HG02884 (cell line): Measurements from ENCODE around the gene CAPN5.
"Not testable (repeated sequence)": the region's sequence is repeated elsewhere in the genome, so short reads cannot be mapped to it uniquely, and the experiment has no call there.

Source experiments
- ATAC-seq: cut with Tn5 transposase; IDR thresholded peaks from one replicate; pipeline ENCODE4 v1.9.1; 2021; ENCODE audit warnings: mild to moderate bottlenecking, moderate library complexity; ENCODE audit not compliant: unreplicated experiment

Gene CAPN5

DNA sequence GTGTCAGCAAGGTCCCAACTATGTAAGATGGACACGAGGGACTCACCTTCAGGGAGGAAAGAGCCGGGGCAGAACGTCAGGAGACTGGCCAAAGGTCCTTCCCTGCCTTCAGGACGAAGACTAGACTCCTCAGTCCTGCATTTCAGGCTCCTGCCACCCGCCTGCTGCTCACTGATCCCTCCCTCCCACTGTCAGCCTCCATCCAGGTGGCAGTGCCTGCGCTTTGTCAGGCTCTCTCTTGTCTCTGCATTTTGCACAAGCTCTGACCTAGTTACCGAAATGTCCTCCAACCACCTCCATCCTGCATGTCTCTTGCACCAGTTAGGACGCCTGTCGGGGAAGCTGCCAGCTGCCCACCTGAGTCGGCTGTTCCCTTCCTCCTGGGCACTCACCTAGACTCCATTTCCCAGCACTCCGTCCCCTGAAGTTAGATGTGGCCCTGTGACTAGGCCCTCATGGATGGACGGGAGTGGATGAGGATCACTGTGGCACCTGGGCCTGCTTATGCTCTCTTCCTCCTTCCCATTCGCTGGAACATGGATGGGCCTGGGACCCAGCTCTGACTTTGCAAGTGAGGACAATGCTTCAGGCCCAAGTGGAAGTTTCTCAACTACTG is 24.6 kb upstream of the CAPN5 start:
- ATAC-seq, result no peak

DNA sequence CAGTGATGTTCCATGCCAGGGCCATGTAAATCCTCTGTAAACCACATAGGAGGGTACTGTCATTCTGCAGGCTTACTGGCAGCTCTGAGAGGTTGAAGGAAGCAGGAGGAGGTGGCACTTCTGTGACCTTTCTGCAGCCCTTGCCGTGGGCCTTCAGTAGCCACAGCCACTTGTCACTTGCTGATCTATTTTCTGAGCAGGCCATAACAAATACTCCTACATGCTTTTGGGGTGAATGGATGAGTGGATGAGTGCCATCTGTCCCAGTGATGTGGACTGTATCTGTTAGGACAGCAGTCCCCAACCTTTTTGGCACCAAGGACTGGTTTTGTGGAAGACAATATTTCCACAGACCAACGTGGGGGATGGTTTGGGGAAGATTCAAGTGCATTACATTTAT is 22.4 kb upstream of the CAPN5 start:
- ATAC-seq, result no peak

DNA sequence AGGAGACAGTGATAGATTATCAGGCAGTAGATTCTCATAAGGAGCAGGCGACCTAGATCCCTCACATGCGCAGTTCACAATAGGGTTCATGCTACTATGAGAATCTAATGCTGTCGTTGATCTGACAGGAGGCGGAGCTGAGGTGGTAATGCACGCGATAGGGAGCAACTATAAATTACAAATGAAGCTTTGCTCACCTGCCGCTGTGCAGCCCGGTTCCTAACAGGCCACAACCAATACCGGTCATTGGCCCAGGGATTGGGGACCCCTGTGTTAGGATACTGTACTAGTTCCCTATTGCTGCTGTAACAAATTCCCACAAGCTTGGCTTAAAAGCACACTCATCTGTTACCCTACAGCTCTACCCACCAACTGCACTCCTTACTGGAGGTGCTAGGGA is 21.9 kb upstream of the CAPN5 start:
- ATAC-seq, result no peak

DNA sequence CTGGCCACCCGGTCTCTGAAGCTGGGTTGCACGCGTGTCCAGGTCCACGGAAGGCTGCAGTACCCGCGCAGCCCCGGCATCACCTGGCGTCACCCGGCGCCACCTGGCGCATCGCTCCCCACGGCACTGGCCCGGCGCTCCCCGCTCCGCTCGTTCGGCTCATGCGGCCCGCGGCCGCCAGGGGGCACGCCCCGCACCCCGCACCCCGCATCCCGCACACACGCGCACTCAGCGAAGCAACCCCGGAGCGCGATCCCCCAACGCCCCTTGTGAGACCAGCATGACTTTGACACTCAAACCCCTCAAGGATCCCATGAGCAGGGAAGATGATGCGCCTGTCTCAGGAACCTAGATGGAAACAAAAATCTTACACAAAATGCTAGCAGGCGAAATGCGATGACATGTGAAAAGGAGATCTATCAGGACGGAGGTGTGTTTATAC is 20.7 kb upstream of the CAPN5 start:
- ATAC-seq, result no peak

DNA sequence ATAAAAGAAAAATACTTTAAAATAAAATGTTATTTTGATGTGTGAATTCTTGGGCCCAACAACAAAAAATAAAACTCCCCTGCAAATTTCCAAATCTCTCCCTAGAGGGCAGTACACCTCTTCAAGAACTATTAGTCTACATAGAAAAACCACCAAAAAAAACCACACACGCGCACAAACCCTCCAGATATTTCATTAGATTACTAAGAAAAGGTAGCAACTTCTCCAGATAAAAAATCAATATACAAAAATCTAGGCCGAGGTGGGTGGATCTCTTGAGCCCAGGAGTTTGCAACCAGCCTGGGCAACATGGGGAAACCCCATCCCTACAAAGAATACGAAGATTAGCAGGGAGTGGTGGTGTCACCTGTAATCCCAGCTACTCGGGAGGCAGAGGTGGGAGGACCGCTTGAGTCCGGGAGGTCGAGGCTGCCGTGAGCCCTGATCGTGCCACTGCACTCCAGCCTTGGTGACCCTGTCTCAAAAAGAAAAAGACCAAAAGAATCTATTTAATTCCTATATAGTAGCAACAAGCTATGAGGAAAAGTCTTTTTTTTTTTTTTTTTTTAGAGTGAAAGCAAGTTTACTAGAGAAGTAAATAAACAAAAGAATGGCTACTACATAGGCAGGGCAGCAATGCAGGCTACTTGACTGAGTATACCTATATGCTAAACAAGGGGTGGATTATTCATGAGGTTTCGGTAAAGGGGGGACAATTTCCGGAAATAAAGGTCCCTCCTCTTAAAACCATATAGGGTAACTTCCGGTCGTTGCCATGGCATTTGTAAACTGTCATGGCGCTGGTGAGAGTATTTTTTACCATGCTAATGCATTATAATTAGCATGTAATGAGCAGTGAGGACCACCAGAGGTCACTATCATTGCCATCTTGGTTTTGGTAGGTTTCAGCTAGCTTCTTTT is 19.5 kb upstream of the CAPN5 start:
- ATAC-seq, result peak; percentile 83

DNA sequence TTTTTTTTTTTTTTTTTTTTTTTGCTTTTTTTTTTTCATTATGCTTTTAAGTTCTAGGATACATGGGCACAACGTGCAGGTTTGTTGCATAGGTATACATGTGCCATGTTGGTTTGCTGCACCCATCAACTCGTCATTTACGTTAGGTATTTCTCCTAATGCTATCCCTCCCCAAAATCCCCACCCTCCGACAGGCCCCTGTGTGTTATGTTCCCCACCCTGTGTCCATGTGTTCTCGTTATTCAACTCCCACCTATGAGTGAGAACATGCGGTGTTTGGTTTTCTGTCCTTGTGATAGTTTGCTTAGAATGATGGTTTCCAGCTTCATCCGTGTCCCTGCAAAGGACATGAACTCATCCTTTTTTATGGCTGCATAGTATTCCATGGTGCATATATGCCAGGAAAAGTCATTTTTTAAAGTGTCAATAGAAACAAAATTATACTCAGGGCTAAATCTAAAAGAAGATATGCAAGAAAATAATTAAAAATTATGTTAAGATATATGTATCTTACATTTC is 18.8 kb upstream of the CAPN5 start:
- not testable (repeated sequence) for ATAC-seq

- ATAC-seq, result no peak
These were observed 17.7 kb upstream of the CAPN5 start for GRCh38 chr11:77049026-77049425.

GRCh38 chr11:77051511-77051910 is 15.3 kb upstream of the CAPN5 start:
- no peak for ATAC-seq

DNA sequence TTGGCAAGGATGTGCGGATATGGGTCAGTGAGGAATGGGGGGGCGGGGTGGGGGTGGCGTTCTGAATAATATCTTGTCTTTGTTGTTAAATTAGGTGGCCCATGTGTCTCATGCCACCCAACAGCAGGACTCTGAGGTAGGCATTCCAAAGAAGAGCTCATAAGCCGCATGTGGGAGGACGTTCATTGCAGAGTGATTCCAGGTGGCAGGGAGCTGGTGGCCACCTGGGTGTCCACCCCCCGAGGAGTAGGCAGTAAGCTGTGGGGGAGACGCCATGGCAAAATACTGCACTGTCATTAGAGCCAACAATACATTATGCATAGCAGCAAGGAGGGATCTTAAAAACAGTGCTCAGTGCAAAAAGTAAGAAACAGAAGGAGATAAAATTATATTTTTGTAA is 14.3 kb upstream of the CAPN5 start:
- no peak for ATAC-seq

GRCh38 chr11:77053217-77054015 is 13.4 kb upstream of the CAPN5 start:
- ATAC-seq, result no peak

GRCh38 chr11:77054084-77054483 is 12.7 kb upstream of the CAPN5 start:
- ATAC-seq, result no peak

GRCh38 chr11:77055101-77055561 is 11.6 kb upstream of the CAPN5 start:
- ATAC-seq, result no peak

- no peak for ATAC-seq
These were observed 10.9 kb upstream of the CAPN5 start for GRCh38 chr11:77055913-77056312.

- no peak for ATAC-seq
These were observed 9.9 kb upstream of the CAPN5 start for GRCh38 chr11:77056814-77057402.

DNA sequence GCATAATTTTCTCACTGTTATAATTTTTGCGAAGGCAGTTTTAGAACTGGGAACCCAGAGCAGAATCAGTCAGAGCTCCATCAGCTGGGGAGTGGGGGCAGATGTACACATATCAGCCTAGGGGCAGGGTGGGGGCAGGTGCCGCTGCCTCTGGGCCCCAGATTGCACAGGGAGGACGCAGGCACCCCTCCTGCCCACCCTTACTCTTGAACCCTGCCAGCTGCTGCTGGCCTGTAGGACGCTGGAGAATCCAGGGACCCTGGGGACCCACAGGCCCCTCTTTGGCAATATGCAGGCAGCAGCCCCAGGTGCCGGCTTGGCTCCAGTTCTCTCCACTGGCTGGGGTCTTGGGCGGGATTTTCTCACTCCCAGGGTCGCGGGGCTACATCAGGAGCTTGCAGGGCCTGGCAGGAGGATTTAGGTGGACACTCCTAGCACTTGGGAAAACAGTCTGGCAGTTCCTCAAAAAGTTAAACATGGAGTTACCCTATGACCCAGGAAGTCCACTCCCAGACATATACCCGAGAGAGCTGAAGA is 8.8 kb upstream of the CAPN5 start:
- ATAC-seq, result no peak

DNA sequence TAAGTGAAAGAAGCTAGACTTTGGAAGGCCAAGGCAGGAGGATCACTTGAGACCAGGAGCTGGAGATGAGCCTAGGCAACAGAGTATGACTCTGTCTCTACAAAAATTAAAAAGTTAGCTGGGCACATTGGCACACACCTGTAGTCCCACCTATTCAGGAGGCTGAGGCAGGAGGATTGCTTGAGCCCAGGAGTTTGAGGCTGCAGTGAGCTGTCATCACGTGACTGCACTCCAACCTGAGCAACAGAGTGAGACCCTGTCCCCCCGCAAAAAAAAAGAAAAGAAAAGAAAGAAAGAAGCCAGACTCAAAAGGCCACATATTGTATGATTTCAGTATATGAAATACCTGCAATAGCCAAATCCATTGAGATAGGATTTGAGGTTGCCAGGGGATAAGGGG is 7.9 kb upstream of the CAPN5 start:
- ATAC-seq, result no peak

- no peak for ATAC-seq
These were observed 7.0 kb upstream of the CAPN5 start for GRCh38 chr11:77059806-77060205.

GRCh38 chr11:77060234-77060633 is 6.5 kb upstream of the CAPN5 start:
- no peak for ATAC-seq

- not testable (repeated sequence) for ATAC-seq
These were observed 5.5 kb upstream of the CAPN5 start for GRCh38 chr11:77061258-77061657.

DNA sequence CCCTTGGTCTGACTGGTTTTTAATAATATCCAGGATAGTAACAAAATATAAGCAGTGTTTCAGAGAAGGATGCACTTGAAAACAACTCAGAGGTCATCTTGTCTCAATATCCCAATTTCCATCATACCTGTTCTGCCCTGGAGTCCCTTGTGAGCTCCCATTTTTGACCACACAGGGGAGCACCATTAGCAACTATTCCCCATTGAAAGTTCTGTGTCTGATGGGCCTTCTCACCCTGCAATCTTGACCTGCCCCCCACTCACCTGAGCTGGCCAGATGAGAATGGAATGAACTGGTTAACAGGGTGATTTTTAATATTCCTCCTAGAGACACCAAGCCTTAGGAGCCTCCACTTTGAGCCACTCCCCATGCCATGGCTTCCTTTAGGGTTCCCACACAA is 3.8 kb upstream of the CAPN5 start:
- no peak for ATAC-seq

- no peak for ATAC-seq
These were observed 3.4 kb upstream of the CAPN5 start for GRCh38 chr11:77063407-77063806.
